ENCODE results near the gene MUC3A. TPM values are rescaled to one million over a fixed set of nuclear protein-coding genes. Genes with fewer than 3 reads are reported as not detected.
"Not testable (repeated sequence)": the region's sequence is repeated elsewhere in the genome, so short reads cannot be mapped to it uniquely, and the experiment has no call there.

MUC3A gene, protein sequence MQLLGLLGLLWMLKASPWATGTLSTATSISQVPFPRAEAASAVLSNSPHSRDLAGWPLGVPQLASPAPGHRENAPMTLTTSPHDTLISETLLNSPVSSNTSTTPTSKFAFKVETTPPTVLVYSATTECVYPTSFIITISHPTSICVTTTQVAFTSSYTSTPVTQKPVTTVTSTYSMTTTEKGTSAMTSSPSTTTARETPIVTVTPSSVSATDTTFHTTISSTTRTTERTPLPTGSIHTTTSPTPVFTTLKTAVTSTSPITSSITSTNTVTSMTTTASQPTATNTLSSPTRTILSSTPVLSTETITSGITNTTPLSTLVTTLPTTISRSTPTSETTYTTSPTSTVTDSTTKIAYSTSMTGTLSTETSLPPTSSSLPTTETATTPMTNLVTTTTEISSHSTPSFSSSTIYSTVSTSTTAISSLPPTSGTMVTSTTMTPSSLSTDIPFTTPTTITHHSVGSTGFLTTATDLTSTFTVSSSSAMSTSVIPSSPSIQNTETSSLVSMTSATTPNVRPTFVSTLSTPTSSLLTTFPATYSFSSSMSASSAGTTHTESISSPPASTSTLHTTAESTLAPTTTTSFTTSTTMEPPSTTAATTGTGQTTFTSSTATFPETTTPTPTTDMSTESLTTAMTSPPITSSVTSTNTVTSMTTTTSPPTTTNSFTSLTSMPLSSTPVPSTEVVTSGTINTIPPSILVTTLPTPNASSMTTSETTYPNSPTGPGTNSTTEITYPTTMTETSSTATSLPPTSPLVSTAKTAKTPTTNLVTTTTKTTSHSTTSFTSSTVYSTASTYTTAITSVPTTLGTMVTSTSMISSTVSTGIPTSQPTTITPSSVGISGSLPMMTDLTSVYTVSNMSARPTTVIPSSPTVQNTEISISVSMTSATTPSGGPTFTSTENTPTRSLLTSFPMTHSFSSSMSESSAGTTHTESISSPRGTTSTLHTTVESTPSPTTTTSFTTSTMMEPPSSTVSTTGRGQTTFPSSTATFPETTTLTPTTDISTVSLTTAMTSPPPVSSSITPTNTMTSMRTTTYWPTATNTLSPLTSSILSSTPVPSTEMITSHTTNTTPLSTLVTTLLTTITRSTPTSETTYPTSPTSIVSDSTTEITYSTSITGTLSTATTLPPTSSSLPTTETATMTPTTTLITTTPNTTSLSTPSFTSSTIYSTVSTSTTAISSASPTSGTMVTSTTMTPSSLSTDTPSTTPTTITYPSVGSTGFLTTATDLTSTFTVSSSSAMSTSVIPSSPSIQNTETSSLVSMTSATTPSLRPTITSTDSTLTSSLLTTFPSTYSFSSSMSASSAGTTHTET (N-terminal part only)
- total RNA-seq: not detected

DNA sequence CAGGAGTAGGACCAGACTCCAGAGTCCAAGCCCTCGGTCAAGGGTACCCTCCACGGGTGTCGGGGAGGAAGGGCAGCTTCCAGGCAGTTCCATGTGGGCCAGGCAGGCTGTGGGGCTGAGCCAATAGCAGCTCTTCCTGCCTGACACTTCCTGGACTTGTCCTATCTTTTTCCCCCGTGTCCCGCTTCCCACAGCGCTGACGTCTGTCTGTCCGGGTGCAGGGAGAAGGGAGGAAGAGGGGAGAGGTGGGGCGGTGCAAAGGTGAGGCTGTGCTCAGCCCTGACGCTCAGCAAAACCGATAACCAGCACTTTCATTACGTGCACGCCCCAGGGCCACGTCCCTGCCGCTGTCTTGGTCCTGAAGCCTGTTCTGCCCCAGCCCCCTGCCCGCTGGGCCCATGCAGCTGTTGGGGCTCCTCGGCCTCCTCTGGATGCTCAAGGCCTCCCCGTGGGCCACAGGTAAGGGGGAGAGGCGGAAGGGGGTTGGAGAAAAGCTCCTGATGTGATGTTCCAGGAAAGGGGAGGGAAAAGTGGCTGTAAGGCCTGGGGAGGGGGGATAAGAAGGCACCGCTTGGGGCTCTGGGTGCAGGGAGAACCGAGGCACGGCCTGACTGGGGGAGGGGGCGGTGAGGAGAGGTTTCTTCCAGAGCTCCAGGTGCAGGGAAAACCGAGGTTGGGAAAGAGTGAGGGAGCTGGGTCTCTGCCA, at the start of gene MUC3A:
TSS of gene MUC3A (plus strand) at position 308 of the 706 bp plus-strand sequence. CDS start at position 399, 91 bp downstream.
- DNase-seq: no peak

DNA sequence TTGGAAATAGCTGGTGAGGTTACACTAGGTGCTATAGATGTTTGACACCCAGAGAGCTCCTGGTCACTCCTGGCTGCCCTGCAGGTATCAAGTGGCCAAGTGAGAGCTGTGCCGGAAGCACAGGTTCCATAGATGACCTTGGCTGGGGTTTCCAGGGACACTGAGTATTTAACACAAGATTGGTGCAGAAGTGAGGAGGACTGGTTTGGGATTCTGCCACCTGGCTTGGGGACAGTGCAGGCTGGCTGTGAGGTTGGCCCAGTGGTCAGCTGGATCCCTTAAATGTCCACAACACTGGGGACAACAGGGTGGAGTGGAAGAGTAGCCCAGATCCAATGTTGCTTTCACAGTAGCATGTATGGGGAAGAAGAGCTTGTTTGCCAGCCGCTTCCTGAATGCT, 48.4 kb upstream of the MUC3A start:
- DNase-seq: no peak

GRCh38 chr7:100901921-100902332, 47.4 kb upstream of the MUC3A start:
- no peak for DNase-seq

GRCh38 chr7:100902638-100903037, 46.7 kb upstream of the MUC3A start:
- DNase-seq: no peak

DNA sequence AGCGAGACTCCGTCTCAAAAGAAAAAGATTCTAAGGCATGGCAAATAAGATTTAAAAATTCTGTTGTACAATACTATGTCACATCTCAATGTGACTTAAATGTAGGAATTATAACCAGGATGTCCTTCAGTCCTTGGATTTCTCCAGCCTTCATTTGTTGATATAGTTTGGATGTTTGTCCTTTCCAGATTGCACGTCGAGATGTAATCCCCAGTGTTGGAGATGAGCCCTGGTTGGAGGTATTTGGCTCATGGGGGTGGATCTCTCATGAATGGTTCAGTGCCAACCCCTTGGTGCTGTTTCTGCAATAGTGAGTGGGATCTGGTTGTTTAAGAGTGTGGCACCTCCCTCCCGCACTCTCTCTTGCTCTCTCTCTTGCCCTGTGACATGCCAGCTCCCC, 40.8 kb upstream of the MUC3A start:
- DNase-seq: no peak

DNA sequence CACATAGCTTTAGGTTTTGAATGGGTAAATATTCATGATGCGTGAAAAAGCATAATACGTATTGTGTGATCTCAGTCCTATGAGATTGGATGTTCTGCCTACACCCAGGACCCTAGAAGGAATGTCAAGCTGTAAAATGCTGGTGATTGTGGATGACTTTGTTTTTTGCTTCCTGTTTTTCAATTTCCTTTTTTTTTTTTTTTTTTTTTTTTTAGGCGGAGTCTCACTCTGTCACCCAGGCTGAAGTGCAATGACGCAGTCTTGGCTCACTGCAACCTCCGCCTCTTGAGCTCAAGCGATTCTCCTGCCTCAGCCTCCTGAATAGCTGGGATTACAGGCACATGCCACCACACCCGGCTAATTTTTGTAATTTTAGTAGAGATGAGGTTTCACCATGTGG, 38.9 kb upstream of the MUC3A start:
- DNase-seq: not testable (repeated sequence)

DNA sequence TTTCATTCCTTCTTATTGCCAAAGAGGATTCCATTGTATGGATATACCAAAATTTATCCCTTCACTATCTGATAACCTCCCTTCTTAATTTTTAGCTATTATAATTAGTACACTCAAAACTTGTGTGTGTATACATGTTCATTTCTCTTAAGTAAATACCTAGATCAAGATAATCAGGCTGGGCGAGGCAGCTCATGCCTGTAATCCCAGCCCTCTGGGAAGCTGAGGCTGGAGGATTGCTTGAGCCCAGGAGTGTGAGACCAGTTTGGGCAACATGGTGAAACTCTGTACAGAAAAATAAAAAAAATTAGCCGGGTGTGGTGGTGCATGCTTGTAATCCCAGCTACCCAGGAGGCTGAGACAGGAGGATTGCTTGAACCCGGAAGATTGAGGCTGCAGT, 37.9 kb upstream of the MUC3A start:
- DNase-seq: no peak

DNA sequence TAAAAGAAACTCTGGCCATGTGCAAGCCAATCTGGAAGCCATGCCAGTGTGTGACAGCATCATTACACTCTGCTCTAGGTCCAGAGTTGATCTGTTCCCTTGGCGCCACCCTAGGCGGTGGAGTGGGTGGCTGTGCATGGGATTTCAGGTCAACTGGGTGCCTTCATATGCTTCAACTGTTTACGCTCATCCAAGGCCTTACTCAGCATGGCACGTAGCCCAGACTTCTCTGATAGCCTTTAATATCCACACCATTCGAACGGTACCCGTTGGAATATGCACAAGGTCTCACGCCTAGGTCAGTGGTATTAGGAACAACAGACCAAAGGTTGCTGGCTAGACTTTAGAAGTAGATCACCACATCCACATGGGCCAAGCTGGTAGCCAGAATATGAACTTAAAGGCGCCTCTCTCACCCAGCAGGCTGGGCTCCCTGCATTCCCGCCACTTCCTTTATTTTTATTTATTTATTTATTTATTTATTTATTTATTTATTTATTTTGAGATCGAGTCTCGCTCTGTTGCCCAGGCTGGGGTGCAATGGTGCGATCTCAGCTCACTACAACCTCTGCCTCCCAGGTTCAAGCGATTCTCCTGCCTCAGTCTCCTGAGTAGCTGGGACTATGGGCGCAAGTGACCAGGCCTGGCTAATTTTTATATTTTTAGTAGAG, 35.0 kb upstream of the MUC3A start:
- DNase-seq: no peak

DNA sequence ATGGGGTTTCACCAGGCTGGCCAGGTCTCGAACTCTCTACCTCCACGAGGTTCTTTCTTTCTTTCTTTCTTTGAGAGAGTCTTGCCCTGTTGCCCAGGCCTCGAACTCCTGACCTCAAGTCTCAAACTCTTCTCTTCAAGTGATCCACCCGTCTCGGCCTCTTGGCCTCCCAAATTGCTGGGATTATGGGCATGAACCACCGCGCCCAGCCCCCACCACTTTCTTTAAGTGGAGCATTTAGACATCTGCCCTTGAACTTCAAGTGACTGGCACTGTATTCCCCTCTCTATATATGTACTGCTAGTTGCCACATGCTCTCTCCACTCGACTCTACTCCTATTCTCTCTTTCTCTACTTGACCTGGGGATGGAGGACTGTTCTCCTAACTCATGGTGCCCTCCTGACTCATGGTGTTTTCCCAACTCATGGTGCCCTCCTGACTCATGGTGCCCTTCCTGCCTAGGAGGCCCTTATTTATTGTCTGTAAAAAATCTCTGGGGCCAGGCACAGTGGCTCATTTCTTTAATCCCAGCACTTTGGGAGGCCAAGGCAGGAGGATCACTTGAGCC, 34.4 kb upstream of the MUC3A start:
- no peak for DNase-seq

- DNase-seq: not testable (repeated sequence)
Measured at GRCh38 chr7:100919335-100919734, 30.0 kb upstream of the MUC3A start.

DNA sequence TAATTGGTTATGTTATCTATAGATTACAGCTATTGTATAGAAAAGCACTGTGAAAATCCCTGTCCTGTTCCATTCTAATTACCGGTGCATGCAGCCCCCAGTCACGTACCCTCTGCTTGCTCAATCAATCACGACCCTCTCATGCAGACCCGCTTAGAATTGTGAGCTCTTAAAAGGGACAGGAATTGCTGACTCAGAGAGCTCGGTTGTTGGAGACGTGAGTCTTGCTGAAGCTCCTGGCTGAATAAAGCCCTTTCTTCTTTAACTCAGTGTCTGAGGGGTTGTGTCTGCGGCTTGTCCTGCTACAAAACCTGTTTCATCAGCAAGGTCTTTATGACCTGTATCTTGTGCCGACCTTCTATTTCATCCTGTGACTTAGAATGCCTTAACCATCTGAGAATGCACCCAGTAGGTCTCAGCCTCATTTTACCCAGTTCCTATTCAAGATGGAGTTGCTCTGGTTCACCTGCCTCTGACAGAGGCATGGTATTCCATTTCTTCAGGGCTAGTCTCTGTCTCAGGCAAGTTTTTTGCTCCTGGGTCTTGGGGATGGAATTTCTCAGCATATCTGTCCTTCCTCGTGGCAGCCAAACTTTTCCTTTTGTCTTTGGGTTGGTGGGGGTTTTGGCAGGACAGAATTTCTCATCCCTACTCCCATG, 29.4 kb upstream of the MUC3A start:
- DNase-seq: not testable (repeated sequence)

DNA sequence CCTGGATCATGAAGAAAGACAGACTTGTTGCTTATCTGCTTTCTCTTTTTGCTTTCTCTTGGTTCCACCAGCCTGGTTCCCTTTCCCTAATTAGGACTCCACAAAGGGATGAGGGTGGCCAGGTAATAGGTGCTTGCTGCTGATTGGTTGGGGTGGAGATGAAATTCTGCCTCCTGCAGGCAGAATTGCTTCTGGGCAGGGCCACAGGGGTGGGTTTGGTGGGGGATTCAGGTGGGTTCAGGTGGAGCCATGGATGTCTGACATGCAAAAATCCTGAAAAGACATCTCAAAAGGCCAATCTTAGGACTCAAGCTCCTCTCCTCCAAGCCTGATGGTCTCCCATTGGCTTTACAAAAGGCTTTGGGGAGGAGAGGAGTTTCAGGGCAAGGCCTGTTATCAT, 28.3 kb upstream of the MUC3A start:
- no peak for DNase-seq

GRCh38 chr7:100923616-100924015, 25.7 kb upstream of the MUC3A start:
- DNase-seq: not testable (repeated sequence)

GRCh38 chr7:100929808-100930174, 19.5 kb upstream of the MUC3A start:
- DNase-seq: no peak

DNA sequence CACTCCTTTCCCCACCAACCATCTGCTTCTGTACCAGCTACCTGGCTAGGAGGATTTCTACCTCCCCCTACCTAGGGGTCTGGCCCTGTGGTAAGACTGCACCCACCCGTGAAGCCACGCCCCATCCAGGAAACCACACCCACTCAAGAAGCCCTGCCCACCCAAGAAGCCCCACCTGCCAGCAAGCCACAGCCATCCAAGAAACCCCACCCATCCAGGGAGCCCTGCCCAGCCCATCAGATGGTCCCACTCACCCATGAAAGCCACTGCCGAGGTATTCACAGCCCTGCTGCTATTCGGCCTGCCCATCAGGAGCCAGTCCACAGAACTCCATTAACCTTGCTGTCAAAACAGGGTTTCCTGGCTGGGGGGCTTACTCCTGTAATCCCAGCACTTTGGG, 15.6 kb upstream of the MUC3A start:
- DNase-seq: no peak

GRCh38 chr7:100935381-100935780, 14.0 kb upstream of the MUC3A start:
- DNase-seq: not testable (repeated sequence)

- not testable (repeated sequence) for DNase-seq
Measured at GRCh38 chr7:100936167-100936566, 13.2 kb upstream of the MUC3A start.

GRCh38 chr7:100942045-100942774, 7.1 kb upstream of the MUC3A start:
- no peak for DNase-seq

GRCh38 chr7:100943693-100944092, 5.6 kb upstream of the MUC3A start:
- DNase-seq: no peak

DNA sequence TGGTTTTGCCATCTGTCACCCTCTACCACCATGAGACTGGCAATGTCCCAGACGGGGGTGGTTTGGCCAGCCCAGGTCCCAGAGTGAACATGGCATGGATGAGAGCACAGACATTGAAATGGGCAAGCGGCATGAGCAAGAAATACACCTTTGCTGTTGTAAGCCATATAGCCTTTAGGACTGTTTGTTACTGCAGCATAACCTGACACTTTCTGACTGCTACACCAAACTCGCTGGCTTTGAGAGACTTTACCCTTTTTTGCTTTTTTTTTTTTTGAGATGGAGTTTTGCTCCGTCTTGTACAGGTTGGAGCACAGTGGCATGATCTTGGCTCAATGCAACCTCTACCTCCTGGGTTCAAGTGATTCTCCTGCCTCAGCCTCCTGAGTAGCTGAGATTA, 5.2 kb upstream of the MUC3A start:
- DNase-seq: no peak
